GF-D8 (cell line): ENCODE results near the gene USP24.
A peak's percentile ranks its signal among the peaks of the same experiment; 100 is the strongest.
"Not testable (repeated sequence)": the region's sequence is repeated elsewhere in the genome, so short reads cannot be mapped to it uniquely, and the experiment has no call there.

Source experiments
- DNase-seq: peaks from one replicate; lab custom pipeline; 2025; lab: John Stamatoyannopoulos, UW

Gene USP24

DNA sequence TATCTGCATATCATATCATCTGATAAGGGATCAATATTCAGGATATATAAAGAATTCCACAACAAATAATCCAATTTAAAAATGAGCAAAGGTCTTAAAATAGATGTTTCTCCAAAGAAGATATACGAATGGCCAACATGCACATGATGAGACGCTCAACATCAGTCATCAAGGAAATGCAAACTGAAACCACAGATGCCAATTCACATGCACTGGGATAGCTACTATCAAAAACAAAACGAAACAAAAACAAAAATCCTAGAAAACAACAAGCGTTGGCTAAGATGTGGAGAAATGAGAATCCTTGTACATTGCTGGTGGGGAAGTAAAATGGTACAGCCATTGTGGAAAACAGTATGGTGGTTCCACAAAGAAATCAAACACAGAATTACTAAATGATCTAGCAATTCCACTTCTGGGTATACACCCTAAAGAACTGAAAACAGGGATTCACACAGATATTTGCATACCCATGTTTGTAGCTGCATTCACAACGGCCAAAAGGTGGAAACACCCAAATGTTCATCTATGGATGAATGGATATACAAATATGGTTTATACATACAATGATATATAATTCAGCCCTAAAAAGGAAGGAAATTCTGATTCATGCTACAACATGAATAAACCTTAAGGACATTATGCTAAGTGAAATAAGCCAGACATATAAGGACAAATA is 96.4 kb downstream of the USP24 start:
- DNase-seq, result no peak

GRCh38 chr1:55117941-55118340 is 97.2 kb downstream of the USP24 start:
- no peak for DNase-seq

DNA sequence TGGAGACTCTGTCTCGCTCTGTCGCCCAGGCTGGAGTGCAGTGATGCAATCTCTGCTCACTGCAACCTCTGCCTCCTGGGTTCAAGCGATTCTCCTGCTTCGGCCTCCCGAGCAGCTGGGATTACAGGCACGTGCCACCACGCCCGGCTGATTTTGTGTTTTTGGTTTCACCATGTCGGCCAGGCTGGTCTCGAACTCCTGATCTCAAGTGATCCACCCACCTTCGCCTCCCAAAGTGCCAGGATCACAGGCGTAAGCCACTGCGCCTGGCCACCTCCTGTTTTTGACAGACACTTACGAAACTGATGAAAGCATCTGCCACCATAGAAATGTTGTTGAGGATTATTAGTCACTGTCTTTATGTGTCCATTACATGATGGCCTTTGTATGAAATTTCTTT is 106.2 kb downstream of the USP24 start:
- DNase-seq, result not testable (repeated sequence)

- DNase-seq, result no peak
Observed at GRCh38 chr1:55107101-55107500, 108.1 kb downstream of the USP24 start.

GRCh38 chr1:55103891-55104290 is 111.3 kb downstream of the USP24 start:
- DNase-seq, result no peak

GRCh38 chr1:55095095-55095494 is 120.1 kb downstream of the USP24 start:
- no peak for DNase-seq

DNA sequence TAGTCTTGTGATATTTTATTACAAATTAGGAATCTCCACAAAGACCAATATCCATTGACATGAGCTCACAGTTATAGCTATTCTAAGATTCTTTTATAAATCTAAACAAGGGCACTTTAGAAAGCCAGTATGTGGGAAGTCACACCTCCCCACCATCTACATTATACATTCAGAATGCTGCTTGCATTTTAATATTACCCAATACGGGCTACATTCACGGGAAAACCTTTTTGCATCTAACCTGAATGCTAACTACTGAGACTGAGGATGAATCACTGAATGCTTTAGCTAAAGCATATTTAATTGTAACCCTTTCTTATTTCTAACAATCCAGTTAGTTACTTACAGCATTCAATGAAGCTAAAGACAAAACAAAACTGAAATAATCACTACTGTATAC is 122.7 kb downstream of the USP24 start:
- DNase-seq, result no peak

DNA sequence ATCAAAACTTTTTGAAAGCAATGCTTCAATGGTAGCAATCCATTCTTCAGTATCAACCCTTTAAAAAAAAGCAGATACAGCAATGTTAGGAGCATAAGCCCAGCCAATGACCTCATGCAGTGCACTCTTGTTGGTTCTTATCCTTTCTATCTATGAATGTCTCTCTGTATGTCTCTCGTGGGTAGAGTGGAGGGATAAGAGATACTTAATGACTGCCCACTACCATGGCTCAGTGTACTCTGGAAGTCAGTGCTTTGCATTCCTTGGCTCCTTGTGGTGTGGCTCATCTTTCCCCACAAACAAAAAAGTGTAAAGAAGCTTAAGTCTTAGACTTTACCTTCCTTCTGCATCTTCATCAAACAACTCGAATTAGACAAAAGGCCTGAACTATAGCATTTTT is 125.5 kb downstream of the USP24 start:
- DNase-seq, result no peak

DNA sequence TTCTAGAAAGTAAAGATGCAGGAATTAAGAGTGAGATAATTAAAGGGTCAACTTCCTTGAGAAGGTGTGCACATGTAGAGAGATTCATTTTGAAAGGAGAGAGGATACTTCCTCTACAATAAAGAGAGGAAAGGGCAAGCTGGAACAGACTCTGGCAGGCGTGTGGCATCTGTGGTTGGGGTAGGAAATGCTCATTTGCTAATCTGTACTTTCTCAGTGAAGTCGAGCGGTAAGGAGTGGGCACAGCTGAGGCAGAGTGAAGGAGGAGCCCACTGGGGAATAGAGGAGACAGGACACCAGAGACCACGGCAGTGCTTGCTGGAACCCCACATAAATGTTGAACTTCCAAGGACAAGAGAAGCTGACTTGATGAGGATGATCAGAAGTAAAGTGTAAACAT is 126.8 kb downstream of the USP24 start:
- peak; percentile 67 for DNase-seq

GRCh38 chr1:55087439-55087838 is 127.7 kb downstream of the USP24 start:
- no peak for DNase-seq

DNA sequence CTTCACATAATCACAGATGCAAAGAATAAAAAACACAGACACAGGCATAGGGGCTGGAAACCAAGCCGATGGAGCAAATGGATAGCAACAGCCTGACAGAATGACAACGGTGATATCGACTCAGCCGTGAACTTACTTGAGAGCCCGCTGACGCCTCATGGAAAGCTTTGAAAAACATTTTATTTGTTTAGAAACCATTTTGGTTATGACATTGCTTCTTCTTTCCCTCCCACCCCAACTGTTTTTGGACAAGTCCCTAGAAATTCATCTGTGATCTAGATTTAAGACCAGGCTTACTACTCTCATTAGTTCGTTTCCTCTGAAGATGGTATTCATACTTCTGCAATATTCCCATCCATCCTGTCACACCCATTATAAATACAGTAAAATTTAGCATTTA is 130.9 kb downstream of the USP24 start:
- no peak for DNase-seq

- no peak for DNase-seq
Observed at GRCh38 chr1:55081905-55082296, 133.3 kb downstream of the USP24 start.

GRCh38 chr1:55081188-55081904 is 133.8 kb downstream of the USP24 start:
- no peak for DNase-seq

GRCh38 chr1:55079651-55080050 is 135.5 kb downstream of the USP24 start:
- DNase-seq, result no peak

- no peak for DNase-seq
Observed at GRCh38 chr1:55078470-55078869, 136.7 kb downstream of the USP24 start.

DNA sequence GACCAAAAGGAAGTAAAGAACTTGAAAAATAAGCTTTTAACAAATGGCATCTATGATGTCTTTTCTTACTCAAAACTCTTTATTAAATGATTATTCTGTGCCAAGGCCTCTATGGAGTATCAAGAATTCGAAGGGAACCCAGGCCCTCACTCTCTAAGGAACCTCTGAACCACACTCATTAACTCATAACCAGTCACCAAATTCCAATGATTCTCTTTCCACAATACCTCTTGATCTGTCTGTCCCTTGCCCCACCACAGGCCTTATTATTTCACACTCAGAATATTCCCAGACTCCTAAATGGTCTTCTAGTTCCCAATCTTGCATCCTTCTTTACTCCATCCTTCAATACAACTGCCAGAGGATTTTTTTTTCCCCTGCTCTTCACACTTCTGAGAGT is 138.8 kb downstream of the USP24 start:
- DNase-seq, result no peak

GRCh38 chr1:55074455-55074854 is 140.7 kb downstream of the USP24 start:
- DNase-seq, result no peak

DNA sequence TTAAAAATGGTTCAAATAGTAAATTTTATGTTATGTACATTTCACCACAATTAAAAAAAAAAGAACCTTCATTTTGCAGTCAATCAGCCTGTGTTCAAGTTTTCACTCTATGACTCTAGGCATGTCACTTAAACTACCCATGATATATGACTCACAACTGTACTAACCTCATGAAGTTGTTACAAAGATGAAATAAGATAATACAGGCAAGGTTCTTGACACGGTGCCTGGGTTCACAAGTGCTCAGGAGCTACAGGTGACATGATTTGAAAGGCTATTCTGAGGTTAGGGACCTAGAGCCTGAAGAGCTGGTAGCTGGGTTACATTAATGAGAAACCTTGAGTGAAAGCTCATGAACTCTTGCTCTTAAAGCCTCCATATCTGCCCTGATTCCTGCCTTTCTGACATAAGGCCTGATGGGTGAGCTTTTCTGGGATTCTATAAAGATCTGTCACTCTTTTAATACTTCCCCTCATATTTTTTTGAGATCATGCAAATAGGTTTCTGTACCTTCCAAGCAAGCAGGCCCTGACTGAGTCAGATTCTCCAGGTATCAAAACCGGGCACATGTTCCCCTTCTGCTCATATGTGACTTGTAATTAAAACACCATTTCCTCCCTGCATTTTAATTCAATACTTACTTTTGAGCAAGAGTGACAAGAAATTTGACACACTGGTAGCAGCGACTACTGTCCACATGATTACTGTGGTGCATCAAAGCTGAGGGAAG is 141.8 kb downstream of the USP24 start:
- DNase-seq, result no peak

DNA sequence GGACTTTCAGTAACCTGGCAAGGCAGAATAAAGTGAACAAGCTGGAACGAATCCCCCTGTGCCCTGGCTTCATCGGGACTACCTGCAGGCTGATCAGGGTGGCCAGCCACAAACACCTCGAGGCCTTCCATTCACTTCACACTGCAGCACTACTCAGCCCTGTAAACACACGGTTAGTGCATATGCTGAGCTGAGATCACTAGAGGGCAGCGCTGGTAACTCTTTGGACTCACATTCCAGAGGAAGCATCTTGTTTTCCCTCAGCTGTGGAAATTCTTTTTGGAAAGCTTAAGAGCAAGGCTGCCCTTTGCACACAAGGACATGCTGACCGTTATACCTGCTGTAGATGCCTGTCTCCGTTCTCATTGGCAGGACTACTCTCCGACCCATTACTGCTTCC is 143.7 kb downstream of the USP24 start:
- DNase-seq, result no peak

DNA sequence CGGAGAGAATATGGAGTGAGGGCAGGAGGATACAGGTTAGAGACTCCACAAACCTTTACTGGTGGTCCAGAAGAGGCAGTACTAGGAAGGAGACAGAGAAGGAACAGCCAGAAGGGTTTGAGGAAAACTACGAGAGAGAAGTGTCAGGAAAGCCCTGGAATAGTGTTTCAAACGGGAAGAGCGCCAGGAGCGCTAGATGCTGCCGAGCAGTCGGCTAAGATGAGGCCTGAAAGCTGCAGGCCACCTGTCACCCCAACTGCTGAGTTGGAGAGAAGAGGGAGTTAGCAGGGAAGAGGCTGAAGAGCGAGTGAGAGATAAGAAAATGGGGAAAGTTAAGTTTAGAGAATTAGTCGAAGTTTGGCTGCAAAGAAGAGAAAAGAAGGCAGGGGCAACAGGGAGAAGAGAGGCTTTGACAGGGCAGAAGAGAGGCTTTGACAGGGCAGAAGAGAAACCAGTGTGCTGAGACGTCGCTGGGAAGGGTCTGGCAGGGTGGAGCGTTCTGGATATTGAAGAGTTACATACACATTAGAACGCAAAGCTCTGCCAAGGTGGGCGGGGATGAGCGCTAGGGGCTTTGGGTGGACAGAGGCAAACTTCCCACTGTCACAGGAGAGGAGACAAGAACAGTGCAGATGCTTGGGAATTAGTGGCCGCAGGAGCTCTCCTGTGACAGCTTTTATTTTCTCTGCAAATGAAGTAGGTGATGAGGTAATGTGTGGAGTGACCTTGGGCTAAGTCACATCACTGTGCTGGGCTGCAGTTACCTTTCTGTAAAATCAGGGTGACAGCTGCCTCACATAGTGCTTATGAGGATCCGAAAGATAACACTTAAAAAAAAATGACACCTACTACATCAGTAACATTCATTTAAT is 144.6 kb downstream of the USP24 start:
- DNase-seq, result no peak

DNA sequence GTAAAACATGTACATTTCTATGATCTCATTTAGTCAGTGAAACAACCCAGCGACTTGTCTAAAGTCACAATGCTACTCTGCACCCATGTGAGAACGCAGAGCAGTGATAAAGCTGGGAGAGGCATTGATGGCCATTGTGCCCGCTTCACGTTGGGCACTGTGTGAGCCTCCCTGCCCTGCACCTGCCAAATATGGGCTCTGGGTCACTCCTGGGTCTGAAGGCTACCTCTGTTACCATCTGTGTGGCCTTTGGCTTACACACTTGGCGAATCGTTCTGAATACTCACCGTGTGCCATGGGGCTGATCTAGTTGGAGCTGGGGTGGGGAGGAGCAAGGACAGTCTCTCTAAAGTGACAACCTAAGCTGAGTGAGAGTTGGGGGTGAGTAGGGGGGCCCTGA is 145.9 kb downstream of the USP24 start:
- DNase-seq, result no peak

- no peak for DNase-seq
Observed at GRCh38 chr1:55068638-55069037, 146.5 kb downstream of the USP24 start.
